NCI-H2196 (cell line): Measurements from ENCODE around the gene SBNO2.
A peak's percentile ranks its signal among the peaks of the same experiment; 100 is the strongest.

Experiments
- DNase-seq: peaks from one replicate; lab custom pipeline; 2025; ENCODE audit not compliant: unreplicated experiment; lab: John Stamatoyannopoulos, UW

The SBNO2 gene

GRCh38 chr19:1074544-1075283 lies 99.4 kb downstream of the SBNO2 start:
- peak; percentile 94 for DNase-seq

- DNase-seq: no peak
Measured at GRCh38 chr19:1073956-1074517, 100.0 kb downstream of the SBNO2 start.

- no peak for DNase-seq
Measured at GRCh38 chr19:1073063-1073955, 100.8 kb downstream of the SBNO2 start.

- DNase-seq: no peak
Measured at GRCh38 chr19:1072371-1073015, 101.6 kb downstream of the SBNO2 start.

- no peak for DNase-seq
Measured at GRCh38 chr19:1070931-1071791, 102.9 kb downstream of the SBNO2 start.

GRCh38 chr19:1070576-1070930 lies 103.5 kb downstream of the SBNO2 start:
- DNase-seq: no peak

GRCh38 chr19:1069009-1069779 lies 104.9 kb downstream of the SBNO2 start:
- no peak for DNase-seq

- no peak for DNase-seq
Measured at GRCh38 chr19:1068009-1069001, 105.8 kb downstream of the SBNO2 start.

- DNase-seq: no peak
Measured at GRCh38 chr19:1067341-1067957, 106.6 kb downstream of the SBNO2 start.

- no peak for DNase-seq
Measured at GRCh38 chr19:1066748-1067340, 107.2 kb downstream of the SBNO2 start, which contains the start of gene ARHGAP45. TSS of gene ARHGAP45 (plus strand) at chr19:1067167. CDS start at chr19:1067406, 239 bp downstream.

- no peak for DNase-seq
Measured at GRCh38 chr19:1066251-1066747, 107.8 kb downstream of the SBNO2 start.

- DNase-seq: no peak
Measured at GRCh38 chr19:1065606-1066109, 108.4 kb downstream of the SBNO2 start.

GRCh38 chr19:1064661-1065605 lies 109.1 kb downstream of the SBNO2 start:
- peak; percentile 69 for DNase-seq

- DNase-seq: no peak
Measured at GRCh38 chr19:1063909-1064660, 110.0 kb downstream of the SBNO2 start.
